T-helper 2 cell treated with Interferon-gamma antibody and Interleukin-4, amounts not matched to agents 5 μg/mL and 100 μg/mL, for 36 hours (primary cell): ENCODE results near the gene CLIC1.
A peak's percentile ranks its signal among the peaks of the same experiment; 100 is the strongest.

ENCODE experiments used
- DNase-seq: peaks from one replicate; pipeline ENCODE4 v3.0.0; 2021; ENCODE audit warnings: low spot score
- H3K27ac Mint-ChIP-seq: one replicate; pipeline ENCODE4 v1.8.0; 2021; ENCODE audit warnings: mild to moderate bottlenecking, mixed read lengths
- H3K27me3 Mint-ChIP-seq: one replicate; pipeline ENCODE4 v1.8.0; 2021; ENCODE audit warnings: low read depth, mixed read lengths
- H3K36me3 Mint-ChIP-seq: one replicate; pipeline ENCODE4 v1.8.0; 2021; ENCODE audit warnings: low read depth, mixed read lengths
- H3K4me1 Mint-ChIP-seq: one replicate; pipeline ENCODE4 v1.8.0; 2021; ENCODE audit warnings: low read depth, mixed read lengths
- H3K4me3 Mint-ChIP-seq: one replicate; pipeline ENCODE4 v1.8.0; 2022; ENCODE audit warnings: mild to moderate bottlenecking, moderate library complexity, mixed read lengths
- H3K9me3 Mint-ChIP-seq: one replicate; pipeline ENCODE4 v1.8.0; 2021; ENCODE audit warnings: mixed read lengths

Gene CLIC1

GRCh38 chr6:31762878-31763618, 26.7 kb upstream of the CLIC1 start:
- Mint-ChIP-seq H3K36me3 (peaks cover 37% of the 10 kb centered on the region), H3K4me1 (peaks cover 6% of the 10 kb centered on the region), H3K9me3 (no peaks in the 10 kb centered on the region), H3K27ac (peak overlapping the region; percentile 66), H3K27me3 (no peaks in the 10 kb centered on the region), H3K4me3 (no peak overlapping the region)
- no peak for DNase-seq

- peaks cover 39% of the 10 kb centered on the region for H3K36me3 Mint-ChIP-seq
- H3K27ac Mint-ChIP-seq: peak within 1 kb of the TSS; percentile 66
- no peak within 1 kb of the TSS for H3K4me3 Mint-ChIP-seq
- H3K9me3 Mint-ChIP-seq: no peaks in the 10 kb centered on the region
- no peaks in the 10 kb centered on the region for H3K27me3 Mint-ChIP-seq
- no peak for DNase-seq
- peaks cover 6% of the 10 kb centered on the region for H3K4me1 Mint-ChIP-seq
Observed at GRCh38 chr6:31762356-31762755, 26.0 kb upstream of the CLIC1 start, which contains the start of gene SAPCD1. Gene SAPCD1 (plus strand): TSS chr6:31762656. CDS start chr6:31763055, 399 bp downstream.

GRCh38 chr6:31761343-31761742, 25.0 kb upstream of the CLIC1 start:
- no peaks in the 10 kb centered on the region for H3K9me3 Mint-ChIP-seq
- H3K36me3 Mint-ChIP-seq: peaks cover 39% of the 10 kb centered on the region
- H3K4me1 Mint-ChIP-seq: peaks cover 6% of the 10 kb centered on the region
- no peak overlapping the region for H3K27ac Mint-ChIP-seq
- H3K27me3 Mint-ChIP-seq: no peaks in the 10 kb centered on the region
- H3K4me3 Mint-ChIP-seq: no peak overlapping the region
- no peak for DNase-seq

GRCh38 chr6:31760790-31761189, 24.5 kb upstream of the CLIC1 start:
- H3K4me3 Mint-ChIP-seq: no peak overlapping the region
- peaks cover 6% of the 10 kb centered on the region for H3K4me1 Mint-ChIP-seq
- no peak for DNase-seq
- no peaks in the 10 kb centered on the region for H3K9me3 Mint-ChIP-seq
- H3K36me3 Mint-ChIP-seq: peaks cover 39% of the 10 kb centered on the region
- H3K27me3 Mint-ChIP-seq: no peaks in the 10 kb centered on the region
- no peak overlapping the region for H3K27ac Mint-ChIP-seq

- Mint-ChIP-seq H3K27me3 (no peaks in the 10 kb centered on the region), H3K9me3 (no peaks in the 10 kb centered on the region), H3K4me1 (peaks cover 4% of the 10 kb centered on the region), H3K27ac (peak overlapping the region; percentile 32), H3K4me3 (no peak overlapping the region), H3K36me3 (peaks cover 34% of the 10 kb centered on the region)
- DNase-seq: no peak
Observed at GRCh38 chr6:31758281-31758680, 22.0 kb upstream of the CLIC1 start.

GRCh38 chr6:31752739-31753319, 16.5 kb upstream of the CLIC1 start:
- H3K27ac Mint-ChIP-seq: no peak overlapping the region
- H3K4me1 Mint-ChIP-seq: peaks cover 2% of the 10 kb centered on the region
- H3K27me3 Mint-ChIP-seq: no peaks in the 10 kb centered on the region
- H3K9me3 Mint-ChIP-seq: no peaks in the 10 kb centered on the region
- peaks cover 14% of the 10 kb centered on the region for H3K36me3 Mint-ChIP-seq
- H3K4me3 Mint-ChIP-seq: no peak overlapping the region
- DNase-seq: no peak

GRCh38 chr6:31750411-31751022, 14.2 kb upstream of the CLIC1 start:
- no peaks in the 10 kb centered on the region for H3K27me3 Mint-ChIP-seq
- H3K4me1 Mint-ChIP-seq: peaks cover 2% of the 10 kb centered on the region
- no peak overlapping the region for H3K4me3 Mint-ChIP-seq
- DNase-seq: no peak
- H3K27ac Mint-ChIP-seq: no peak overlapping the region
- H3K36me3 Mint-ChIP-seq: peaks cover 22% of the 10 kb centered on the region
- no peaks in the 10 kb centered on the region for H3K9me3 Mint-ChIP-seq

GRCh38 chr6:31749301-31750036, 13.1 kb upstream of the CLIC1 start:
- DNase-seq: no peak
- Mint-ChIP-seq H3K9me3 (no peaks in the 10 kb centered on the region), H3K27ac (no peak overlapping the region), H3K27me3 (no peaks in the 10 kb centered on the region), H3K4me3 (no peak overlapping the region), H3K4me1 (peaks cover 3% of the 10 kb centered on the region), H3K36me3 (peaks cover 28% of the 10 kb centered on the region)

GRCh38 chr6:31744422-31744821, 8.1 kb upstream of the CLIC1 start:
- no peak overlapping the region for H3K4me3 Mint-ChIP-seq
- peaks cover 22% of the 10 kb centered on the region for H3K4me1 Mint-ChIP-seq
- peak overlapping the region; percentile 9 for H3K27ac Mint-ChIP-seq
- H3K27me3 Mint-ChIP-seq: no peaks in the 10 kb centered on the region
- no peak for DNase-seq
- peaks cover 42% of the 10 kb centered on the region for H3K36me3 Mint-ChIP-seq
- no peaks in the 10 kb centered on the region for H3K9me3 Mint-ChIP-seq

GRCh38 chr6:31742894-31743293, 6.6 kb upstream of the CLIC1 start:
- Mint-ChIP-seq H3K36me3 (peaks cover 36% of the 10 kb centered on the region), H3K27ac (peak overlapping the region; percentile 12), H3K9me3 (no peaks in the 10 kb centered on the region), H3K27me3 (no peaks in the 10 kb centered on the region), H3K4me3 (no peak overlapping the region), H3K4me1 (peaks cover 36% of the 10 kb centered on the region)
- DNase-seq: no peak

- peaks cover 46% of the 10 kb centered on the region for H3K4me1 Mint-ChIP-seq
- H3K4me3 Mint-ChIP-seq: peak overlapping the region; percentile 95
- H3K36me3 Mint-ChIP-seq: peaks cover 30% of the 10 kb centered on the region
- H3K9me3 Mint-ChIP-seq: no peaks in the 10 kb centered on the region
- DNase-seq: no peak
- H3K27ac Mint-ChIP-seq: peak overlapping the region; percentile 77
- no peaks in the 10 kb centered on the region for H3K27me3 Mint-ChIP-seq
Observed at GRCh38 chr6:31741815-31742214, 5.5 kb upstream of the CLIC1 start.

GRCh38 chr6:31740397-31741223, 4.3 kb upstream of the CLIC1 start:
- peak overlapping the region; percentile 97 for H3K27ac Mint-ChIP-seq
- peak overlapping the region; percentile 95 for H3K4me3 Mint-ChIP-seq
- H3K4me1 Mint-ChIP-seq: peaks cover 49% of the 10 kb centered on the region
- H3K9me3 Mint-ChIP-seq: no peaks in the 10 kb centered on the region
- H3K27me3 Mint-ChIP-seq: no peaks in the 10 kb centered on the region
- peaks cover 34% of the 10 kb centered on the region for H3K36me3 Mint-ChIP-seq
- DNase-seq: no peak

- H3K4me1 Mint-ChIP-seq: peaks cover 49% of the 10 kb centered on the region
Observed at GRCh38 chr6:31739639-31740396, 3.5 kb upstream of the CLIC1 start, which contains the start of gene MSH5. Gene MSH5 (plus strand): TSS chr6:31740005. CDS start chr6:31740467, 462 bp downstream.

More at GRCh38 chr6:31739639-31740396, 3.5 kb upstream of the CLIC1 start, which contains the start of gene MSH5:
- peak within 1 kb of the TSS; percentile 95 for H3K4me3 Mint-ChIP-seq
- no peaks in the 10 kb centered on the region for H3K9me3 Mint-ChIP-seq
- peak within 1 kb of the TSS; percentile 97 for H3K27ac Mint-ChIP-seq
- H3K36me3 Mint-ChIP-seq: peaks cover 37% of the 10 kb centered on the region
- no peaks in the 10 kb centered on the region for H3K27me3 Mint-ChIP-seq
- DNase-seq: peak; percentile 98
